Caki2 (cell line): Measurements from ENCODE around the gene BAG1. TPM values are rescaled to one million over a fixed set of nuclear protein-coding genes. Genes with fewer than 3 reads are reported as not detected.

ENCODE experiments used
- DNase-seq: peaks from one replicate; pipeline ENCODE4 v3.0.0-alpha.2; 2015; ENCODE audit warnings: low read depth
- in situ Hi-C: cut with HindIII; loops from 2 replicates; pipeline ENCODE4 v1.10.0; 2016; ENCODE audit warnings: low sequenced_read_pairs, low pct_unique_long_range_greater_than_20kb, mixed read lengths
- total RNA-seq: library from RNA; depleted of rRNA; stranded (reverse); fragments of >200 nt; shearing (Covaris generic); gene quantifications from 2 replicates; pipeline ENCODE4 v1.2.3, GENCODE V29; 2014; ENCODE audit warnings: low replicate concordance; rRNA removed

Gene BAG1
- total RNA-seq, 1 experiment from 2014 or later = 27.7 TPM

DNA sequence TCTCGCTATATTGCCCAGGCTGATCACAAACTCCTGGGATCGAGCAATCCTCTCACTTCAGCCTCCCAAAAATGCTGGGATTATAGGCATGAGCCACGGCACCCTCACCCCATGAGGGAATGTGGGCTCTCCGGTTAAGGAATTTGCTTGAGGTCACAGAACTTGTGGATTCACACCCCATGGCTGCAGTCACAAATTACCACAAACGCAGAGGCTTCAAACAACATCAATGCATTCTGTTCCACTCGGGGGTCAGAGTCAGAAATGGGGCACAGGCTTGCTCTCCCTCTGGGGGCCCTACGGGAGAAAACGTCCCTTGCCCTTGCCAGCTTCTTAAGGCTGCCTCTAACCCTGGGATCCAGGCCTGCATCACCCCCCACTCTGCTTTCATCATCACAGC, 36.8 kb downstream of the BAG1 start:
- no peak for DNase-seq
- in situ Hi-C loops = no loop called here

DNA sequence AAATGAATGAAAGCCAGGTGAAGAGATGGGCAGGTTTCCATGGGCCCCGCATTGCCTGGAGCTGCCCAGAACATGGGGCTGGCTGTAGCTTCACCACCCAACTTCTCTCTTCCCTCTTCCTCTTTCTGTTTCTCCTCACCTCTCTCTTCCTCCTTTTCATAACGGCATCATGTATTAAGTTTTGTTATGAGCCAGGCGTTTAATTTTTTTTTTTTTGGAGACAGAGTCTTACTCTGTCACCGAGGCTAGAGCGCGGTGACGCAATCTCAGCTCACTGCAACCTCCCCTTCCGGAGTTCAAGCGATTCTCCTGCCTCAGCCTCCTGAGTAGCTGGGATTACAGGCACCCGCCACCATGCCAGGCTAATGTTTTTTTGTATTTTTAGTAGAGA, 37.5 kb downstream of the BAG1 start:
- in situ Hi-C loops = no loop called here
- no peak for DNase-seq

DNA sequence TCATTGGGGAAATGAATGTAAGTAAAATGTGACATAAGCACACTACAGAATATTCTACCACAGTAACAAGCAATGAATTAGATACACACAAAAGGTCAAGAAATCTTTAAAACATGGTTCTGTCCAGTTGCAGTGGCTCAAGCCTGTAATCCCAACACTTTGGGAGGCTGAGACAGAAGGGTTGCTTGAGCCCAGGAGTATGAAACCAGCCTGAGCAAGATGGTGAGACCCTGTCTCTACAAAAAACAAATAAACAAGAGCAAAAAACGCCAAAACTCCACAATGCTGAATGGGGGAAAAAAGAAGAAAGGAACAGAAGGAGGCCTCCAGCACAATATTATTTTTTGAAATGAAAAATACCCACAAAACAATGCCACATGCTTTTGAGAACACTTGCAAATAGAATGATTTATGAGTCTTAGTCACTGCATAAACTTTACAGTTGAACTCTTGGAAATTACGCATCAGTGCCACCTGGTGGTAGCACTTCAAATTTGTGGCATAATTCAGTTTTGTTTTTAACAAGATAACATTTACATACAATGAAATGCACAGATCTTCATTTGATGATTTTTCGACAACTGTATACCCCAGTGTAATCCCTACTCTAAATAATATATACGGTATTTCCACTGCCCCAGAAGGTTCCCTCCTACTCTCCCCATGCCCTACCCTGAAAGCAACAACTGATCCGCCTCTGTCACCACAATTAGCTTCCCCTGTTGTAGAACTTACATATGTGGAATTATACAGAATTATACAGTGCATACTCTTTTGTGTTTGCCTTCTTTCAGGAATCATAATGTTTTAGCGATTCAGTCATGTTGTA, 39.0 kb downstream of the BAG1 start:
- DNase-seq = peak; percentile 68
- in situ Hi-C loops = no loop called here

DNA sequence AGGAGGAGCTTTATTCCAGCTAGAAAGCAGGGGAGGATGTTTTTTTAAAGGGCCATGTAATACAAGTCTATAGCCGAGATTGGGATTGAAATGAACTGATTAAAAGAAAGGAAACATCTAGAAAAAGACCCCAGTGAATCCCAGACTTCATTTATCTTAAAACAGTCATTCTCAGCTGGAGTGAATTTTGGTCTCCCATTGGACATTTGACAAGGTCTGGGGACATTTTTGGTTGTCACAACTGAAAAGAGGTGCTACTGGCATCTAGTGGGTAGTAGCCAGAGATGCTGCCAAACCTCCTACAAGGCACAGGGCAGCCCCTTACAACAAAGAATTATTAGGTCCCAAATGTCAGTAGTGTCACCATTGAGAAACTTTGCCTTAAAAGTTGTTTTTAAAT, 40.8 kb downstream of the BAG1 start:
- in situ Hi-C loops = no loop called here
- no peak for DNase-seq

DNA sequence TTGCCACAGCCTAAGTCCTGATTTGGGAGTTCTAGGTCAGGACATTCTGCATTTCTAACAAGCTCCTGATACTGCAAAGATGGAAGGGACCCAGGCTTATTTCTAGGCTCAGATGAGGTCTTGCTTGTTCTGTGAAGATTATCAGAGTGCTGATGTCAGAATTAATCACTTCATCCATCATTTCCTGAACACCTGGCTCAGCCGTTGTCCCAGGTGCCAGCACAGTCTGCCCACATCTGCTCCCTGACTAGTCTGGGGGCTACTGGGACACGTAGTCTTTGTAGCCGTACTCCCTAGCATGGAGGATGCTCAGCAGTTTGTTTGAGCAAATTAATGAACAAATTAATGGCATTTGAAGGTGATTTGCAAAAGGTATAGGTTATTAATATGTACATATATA, 42.5 kb downstream of the BAG1 start:
- in situ Hi-C loops = no loop called here
- no peak for DNase-seq

DNA sequence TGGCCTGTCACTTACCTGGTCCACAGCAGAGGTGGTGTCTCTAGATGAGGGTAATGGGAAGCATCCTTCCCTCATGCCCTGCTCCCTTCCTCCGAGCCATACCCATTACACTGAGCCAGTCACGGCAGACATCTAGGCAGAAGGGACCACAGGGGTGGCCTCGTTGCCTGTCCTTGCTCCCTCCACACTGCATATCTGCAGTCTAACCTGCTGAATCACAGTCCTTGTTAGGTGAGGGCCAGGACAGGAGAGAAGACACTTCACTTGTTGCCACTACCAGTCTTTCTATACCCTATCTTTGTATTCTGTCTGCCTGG, 43.0 kb downstream of the BAG1 start:
- DNase-seq = no peak
- in situ Hi-C loops = no loop called here

GRCh38 chr9:33220681-33221567, 43.6 kb downstream of the BAG1 start:
- in situ Hi-C loops = no loop called here
- DNase-seq = no peak

DNA sequence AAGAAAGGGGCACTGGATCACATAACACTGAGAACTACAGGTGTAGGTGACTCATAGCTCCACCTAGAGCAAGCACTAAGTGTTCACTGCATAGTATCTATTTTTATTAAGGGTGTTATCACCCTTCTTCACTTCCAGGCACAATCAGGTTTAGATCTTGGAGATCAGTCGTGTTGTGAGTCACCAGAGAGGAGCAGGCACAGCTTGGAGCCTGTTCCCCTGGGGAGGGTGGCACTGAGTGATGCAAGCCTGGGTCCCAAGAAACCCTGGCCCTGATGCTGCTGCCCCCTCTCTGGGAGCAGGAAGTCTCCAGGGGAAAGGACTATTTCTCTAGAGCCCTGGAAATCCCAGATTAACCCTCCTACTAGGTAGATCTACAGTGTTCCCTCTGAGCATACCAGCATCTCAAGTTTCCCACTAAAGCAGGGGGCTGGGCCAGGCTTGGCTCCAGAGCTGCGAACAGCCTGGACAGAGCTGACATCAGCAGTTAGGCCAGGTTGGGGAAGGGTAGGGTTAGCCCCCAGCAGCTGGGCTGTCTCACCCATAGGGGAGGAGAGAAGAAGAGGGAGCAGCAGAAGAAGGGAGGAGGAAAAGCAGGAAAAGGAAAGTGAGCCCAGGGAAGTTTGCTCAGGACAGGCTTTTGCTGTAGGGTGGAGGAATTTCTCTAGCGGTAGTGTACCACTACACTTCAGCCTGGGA, 52.7 kb downstream of the BAG1 start:
- no peak for DNase-seq

GRCh38 chr9:33210006-33210715, 54.3 kb downstream of the BAG1 start:
- in situ Hi-C loops = no loop called here
- DNase-seq = no peak

More for the DNA sequence above, 52.7 kb downstream of the BAG1 start:
- in situ Hi-C loops = no loop called here

DNA sequence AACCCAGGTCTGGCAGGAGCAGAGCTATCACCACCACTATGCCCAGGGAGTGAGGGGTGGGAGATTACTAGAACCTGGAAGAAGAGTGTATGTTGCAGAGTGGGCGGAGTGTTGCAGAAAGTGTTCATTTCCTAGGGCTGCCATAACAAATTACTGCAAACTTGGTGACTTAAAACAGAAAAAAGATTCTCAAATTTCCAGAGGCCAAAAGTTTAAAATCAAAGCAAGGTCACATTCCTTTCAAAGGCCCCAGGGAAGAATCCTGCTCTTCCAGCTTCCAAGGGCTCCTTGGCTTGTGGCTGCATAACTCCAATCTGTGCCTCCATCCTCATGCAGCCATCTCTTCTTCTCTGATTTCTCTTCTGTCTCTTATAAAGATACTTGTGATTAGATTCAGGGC, 55.1 kb downstream of the BAG1 start:
- no peak for DNase-seq
- in situ Hi-C loops = no loop called here

- DNase-seq = no peak
- in situ Hi-C loops = no loop called here
These were observed 61.8 kb downstream of the BAG1 start for GRCh38 chr9:33202552-33203201.

Other genes starting within 250 kb of the BAG1 start
- gene DNAJA1, start 239.4 kb downstream of the BAG1 start, total RNA-seq = 112 and 128 TPM in 2 replicates
- 23.4 and 27.3 TPM in 2 replicates for gene SMU1, start 188.0 kb downstream of the BAG1 start, total RNA-seq
- 38.5 and 41.6 TPM in 2 replicates for gene B4GALT1, start 97.4 kb downstream of the BAG1 start, total RNA-seq
- gene SPINK4, start 24.5 kb downstream of the BAG1 start, total RNA-seq = not detected in 2 replicates
- 87.3 and 121 TPM in 2 replicates for gene CHMP5, start 341 bp upstream of the BAG1 start, total RNA-seq
- gene NFX1, start 25.8 kb upstream of the BAG1 start, total RNA-seq = 10.8 and 10.9 TPM in 2 replicates
- not detected in 2 replicates for gene AQP7, start 137.9 kb upstream of the BAG1 start, total RNA-seq
- not detected in 2 replicates for gene AQP3, start 182.9 kb upstream of the BAG1 start, total RNA-seq
- 15.8 and 19.7 TPM in 2 replicates for gene NOL6, start 209.2 kb upstream of the BAG1 start, total RNA-seq